Tongue (tissue), 2 donors: ENCODE measurements around the gene STX4. TPM values are rescaled to one million over a fixed set of nuclear protein-coding genes. Genes with fewer than 3 reads are reported as not detected.

ENCODE experiments used
- DNase-seq: peaks from one replicate; pipeline ENCODE4 v3.0.0-alpha.2; 2015
- total RNA-seq: library from RNA; depleted of rRNA; stranded (reverse); fragments of >200 nt; gene quantifications from one replicate; pipeline ENCODE4 v1.2.3, GENCODE V29; 2014

The STX4 gene
- total RNA-seq, 1 donor from 2014 or later: 26.8 TPM

DNA sequence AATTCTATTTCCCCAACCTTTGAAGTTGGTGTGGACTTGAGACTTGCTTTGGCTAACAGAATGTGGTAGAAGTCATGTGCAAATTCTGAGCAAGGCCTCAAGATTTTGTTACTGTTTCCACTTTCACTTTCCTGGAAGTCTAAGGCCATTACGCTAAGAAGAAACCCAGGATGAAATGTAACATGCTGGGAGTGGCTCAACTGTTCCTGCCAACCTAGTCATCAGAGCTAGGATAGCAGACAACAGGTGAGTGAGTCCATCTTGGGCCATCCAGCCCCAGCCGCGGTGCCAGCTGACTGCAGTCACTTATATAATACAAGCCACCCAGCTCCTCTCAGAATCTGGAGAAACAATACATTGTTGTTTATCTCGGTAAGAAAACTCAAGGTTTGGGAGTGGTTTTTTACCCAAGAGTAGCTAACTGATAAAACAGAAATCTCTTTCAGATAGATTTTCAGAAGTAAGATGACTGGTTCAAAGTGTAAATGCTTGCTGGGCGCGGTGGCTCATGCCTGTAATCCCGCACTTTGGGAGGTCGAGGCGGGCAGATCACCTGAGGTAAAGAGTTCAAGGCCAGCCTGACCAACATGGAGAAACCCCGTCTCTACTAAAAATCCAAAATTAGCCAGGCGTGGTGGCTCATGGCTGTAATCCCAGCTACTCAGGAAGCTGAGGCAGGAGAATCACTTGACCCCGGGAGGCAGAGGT, 10.7 kb upstream of the STX4 start:
- DNase-seq: peak; percentile 44

GRCh38 chr16:31023252-31023602, 10.1 kb upstream of the STX4 start:
- no peak for DNase-seq

DNA sequence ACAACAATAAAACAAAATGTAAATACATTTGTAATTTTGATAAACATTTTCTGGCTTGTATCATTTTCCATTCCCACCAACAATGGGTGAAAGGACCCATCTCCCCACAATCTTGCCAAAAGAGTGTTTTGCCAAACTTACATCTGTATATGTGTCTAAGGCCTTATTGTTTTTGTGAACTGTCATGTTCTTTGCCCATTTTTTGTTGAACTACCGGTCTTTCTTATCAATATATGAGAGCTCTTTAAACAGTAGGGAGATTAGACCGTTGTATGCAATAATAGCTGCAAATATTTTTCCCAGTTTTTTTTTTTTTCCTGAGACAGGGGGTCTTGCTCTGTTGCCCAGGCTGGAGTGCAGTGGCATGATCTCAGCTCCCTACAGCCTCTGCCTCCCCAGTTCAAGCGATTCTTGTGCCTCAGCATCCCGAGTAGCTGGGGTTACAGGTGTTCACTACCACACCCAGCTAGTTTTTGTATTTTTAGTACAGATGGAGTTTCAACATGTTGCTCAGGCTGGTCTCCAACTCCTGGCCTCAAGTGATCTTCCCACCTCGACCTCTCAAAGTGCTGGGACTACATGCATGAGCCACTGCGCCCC, 9.6 kb upstream of the STX4 start:
- DNase-seq: no peak

DNA sequence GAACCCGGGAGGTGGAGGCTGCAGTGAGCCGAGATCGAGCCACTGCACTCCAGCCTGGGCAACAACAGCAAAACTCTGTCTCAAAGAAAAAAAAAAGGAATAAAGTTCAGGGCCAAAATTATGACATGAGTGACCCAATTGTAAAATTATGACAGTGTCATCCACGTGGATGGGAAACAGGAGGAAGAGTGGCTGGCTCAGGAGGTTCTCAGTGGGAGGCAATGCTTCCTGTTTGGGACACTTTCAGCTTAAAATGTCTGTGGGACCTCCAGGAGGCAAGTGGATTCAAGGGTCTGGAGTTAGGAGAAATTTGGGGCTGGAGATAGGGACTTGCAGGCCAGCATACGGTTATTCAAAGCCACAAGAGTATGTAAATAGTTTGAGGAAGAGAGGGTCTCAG, 8.0 kb upstream of the STX4 start:
- DNase-seq: no peak

- no peak for DNase-seq
These were observed 4.1 kb upstream of the STX4 start for GRCh38 chr16:31029272-31029671.

GRCh38 chr16:31031276-31031675, 2.1 kb upstream of the STX4 start:
- no peak for DNase-seq

- peak; percentile 96 for DNase-seq
These were observed 543 bp downstream of the STX4 start for GRCh38 chr16:31033709-31034492.

- no peak for DNase-seq
These were observed 3.3 kb downstream of the STX4 start for GRCh38 chr16:31036691-31037090.

GRCh38 chr16:31038993-31039392, 5.6 kb downstream of the STX4 start:
- no peak for DNase-seq

DNA sequence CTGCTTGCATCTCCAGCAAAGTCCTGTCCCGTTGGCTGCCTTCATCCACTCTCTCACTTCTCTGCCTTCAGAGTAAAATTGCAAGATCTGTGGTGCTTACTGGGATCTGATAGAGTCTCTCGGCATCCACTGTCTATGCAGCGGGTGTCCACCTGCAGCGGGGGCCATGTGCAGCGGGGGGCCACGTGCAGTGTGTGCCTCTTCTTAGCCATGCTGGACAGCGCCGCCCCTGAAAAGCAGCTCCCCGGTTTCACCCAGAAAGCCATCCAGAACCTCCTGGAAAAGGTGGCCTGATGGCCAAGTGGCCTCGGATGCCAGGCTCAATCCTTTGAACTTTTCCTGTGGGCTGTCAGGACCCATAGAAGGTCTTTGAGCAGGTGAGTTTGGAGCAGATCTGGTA, 9.5 kb downstream of the STX4 start:
- no peak for DNase-seq

DNA sequence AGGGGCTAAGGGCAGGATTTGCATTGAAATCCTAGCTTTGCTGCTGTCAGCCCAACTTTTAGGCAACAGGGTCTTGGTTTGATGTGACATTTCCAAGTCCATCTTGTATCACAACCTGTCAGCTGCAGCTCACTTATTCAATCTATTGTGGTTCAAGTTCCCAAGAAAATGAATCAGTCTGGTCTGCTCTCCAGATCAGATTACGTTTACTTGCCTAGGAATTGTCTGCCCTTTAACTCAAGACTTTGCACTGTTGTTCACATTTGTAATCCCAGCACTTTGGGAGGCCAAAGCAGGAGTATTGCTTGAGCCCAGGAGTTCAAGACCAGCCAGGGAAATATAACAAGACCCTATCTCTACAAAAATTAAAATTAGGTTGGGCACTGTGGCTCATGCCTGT, 10.0 kb downstream of the STX4 start:
- DNase-seq: no peak

DNA sequence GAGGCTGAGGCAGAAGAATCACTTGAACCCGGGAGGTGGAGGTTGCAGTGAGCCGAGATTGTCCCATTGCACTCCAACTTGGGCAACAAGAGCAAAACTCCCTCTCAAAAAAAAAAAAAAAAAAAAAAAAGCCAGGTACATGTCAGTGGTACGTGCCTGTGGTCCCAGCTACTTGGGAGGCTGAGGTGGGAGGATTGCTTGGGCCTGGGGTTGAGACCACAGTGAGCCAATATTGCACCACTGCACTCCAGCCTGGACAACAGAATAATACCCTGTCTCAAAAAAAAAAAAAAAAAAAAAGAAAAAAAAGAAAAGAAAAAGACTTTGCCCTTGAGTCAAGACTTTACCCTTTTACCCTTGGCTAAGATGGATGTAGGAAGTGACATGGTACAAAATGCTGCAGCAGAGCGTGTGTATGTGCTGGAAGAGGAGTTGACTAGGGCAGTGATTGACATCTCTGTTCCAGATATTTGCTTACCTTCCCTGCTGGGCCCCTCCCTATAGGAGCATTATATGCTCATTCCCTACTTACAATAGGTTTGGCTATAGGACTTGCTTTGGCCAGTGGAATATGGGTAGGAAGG, 10.6 kb downstream of the STX4 start:
- DNase-seq: no peak

- peak; percentile 69 for DNase-seq
These were observed 17.1 kb downstream of the STX4 start for GRCh38 chr16:31050280-31051030.

GRCh38 chr16:31052114-31052513, 18.8 kb downstream of the STX4 start:
- DNase-seq: no peak

- no peak for DNase-seq
These were observed 22.3 kb downstream of the STX4 start for GRCh38 chr16:31055613-31056012.

GRCh38 chr16:31061126-31061812, 27.9 kb downstream of the STX4 start:
- no peak for DNase-seq

DNA sequence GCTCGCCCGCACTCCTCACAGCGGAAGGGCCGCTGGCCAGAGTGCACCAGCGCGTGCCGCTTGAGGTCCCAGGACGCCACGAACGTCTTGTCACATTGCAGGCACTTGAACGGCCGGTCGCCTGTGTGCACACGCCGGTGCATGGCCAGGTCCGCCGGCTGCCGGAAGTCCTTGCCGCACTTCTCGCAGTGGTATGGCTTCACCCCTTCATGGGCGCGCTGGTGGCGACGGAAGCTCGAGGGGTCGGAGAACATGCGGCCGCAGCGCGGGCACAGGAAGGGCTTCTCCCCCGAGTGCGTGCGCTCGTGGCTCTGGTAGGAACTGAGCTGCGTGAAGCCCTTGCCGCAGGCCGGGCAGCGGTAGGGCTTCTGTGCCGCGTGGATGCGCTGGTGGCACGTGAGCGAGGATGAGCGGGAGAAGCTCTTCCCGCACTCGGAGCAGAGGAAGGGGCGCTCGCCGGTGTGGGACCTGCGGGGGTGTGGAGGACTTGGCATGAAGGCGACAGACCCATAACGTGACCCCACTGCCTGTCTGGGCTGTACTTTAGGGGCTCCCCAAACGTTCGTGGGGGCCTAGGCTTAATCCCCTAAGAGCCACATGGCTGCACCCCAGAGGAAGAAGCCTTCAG, 28.6 kb downstream of the STX4 start:
- no peak for DNase-seq

DNA sequence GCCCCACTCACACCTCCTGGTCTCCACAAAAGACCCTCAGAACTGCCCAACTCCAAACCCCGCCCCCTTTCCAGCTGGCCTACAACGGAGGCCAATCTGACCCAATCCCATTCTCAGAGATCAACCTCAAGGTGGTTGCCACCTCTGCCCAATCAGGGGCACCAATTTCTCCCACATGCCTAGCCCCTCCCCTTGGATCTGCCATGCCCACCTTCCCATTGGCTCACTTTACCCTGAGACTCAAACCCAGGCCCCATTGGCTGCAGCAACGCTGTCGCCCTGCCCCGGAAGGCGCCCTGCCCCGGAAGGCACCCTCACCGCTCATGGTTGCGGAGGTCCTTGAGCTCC, 30.1 kb downstream of the STX4 start:
- no peak for DNase-seq

DNA sequence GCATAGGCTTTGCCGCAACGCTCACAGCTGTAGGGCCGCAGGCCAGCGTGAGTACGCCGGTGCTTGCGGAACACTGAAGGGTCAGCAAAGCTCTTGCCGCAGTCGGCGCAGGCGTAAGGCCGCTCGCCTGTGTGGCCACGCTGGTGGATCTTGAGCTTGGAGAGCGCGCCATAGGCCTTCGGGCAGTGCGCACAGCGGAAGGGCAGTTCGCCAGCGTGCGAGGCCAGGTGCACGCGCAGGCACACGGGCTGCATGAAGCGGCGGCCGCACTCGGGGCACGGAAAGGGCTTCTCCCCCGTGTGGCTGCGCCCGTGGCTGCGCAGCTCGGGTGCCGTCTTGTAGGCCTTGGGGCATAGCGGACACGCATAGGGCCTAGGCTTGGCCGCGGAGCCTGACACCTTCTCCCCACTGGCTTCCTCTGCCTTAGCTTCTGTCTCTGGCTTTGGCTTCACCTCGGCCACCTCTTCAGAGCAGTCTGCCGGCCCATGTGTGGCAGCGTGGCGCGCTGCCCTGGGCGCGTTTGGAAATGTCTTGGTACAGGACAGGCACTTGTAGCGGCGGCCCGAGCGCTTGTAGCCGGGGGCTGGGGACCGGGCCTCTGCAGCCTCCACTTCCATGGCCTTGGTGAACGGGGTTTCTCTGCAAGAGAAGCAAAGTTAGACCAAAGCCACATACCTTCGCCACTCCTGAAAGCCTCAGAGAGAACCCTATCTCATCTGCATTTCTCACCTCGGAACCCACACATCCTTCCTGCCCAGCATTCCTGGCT, 30.7 kb downstream of the STX4 start:
- no peak for DNase-seq

- DNase-seq: peak; percentile 97
These were observed 31.6 kb downstream of the STX4 start for GRCh38 chr16:31064882-31065461.
